Measurements from ENCODE around the gene DOLK.
A peak's percentile ranks its signal among the peaks of the same experiment; 100 is the strongest.

Gene DOLK

DNA sequence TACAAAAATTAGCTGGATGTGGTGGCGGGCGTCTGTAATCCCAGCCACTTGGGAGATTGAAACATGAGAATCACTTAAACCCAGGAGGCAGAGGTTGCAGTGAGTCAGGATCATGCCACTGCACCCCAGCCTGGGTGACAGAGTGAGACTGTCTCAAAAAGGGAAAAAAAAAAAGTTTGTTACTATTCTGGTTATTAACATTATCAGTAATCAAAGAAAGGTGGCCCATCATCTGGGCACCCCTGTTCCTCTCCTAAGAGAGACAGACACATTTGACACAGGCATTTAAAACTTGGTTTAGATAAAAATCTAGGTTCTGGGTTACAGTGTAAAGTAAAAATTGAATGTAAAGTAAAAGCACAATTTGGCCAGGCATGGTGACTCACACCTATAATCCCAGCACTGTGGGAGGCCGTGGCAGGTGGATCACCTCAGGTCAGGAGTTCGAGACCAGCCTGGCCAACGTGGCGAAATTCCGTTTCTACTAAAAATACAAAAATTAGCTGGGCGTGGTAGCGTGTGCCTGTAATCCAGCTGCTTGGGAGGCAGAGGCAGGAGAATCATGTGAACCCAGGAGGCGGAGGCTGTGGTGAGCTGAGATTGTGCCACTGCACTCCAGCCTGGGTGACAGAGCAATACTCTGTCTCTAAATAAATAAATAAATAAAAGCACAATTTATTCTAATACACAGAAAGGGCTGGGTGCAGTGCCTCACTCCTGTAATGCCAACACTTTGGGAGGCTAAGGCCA lies 43.4 kb downstream of the DOLK start:
- no peak for DNase-seq

DNA sequence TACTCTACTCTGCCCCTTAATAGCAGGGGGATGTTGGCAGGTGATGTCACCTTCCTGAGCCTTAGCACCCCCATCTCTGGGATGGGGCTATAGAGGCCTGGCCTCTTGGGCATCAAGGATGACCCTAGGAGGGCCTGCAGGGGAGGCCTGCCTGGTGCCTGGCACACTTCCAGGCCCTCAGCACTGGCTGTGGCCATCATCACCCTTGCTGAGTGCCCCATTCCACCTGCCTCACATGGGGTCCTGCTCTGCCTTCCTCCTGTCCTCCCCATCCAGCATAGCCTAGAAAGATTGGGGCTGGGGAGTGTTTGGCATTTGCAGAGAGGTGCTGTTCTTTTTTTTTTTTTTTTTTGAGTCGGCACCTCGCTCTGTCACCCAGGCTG lies 44.3 kb downstream of the DOLK start:
- DNase-seq: no peak

DNA sequence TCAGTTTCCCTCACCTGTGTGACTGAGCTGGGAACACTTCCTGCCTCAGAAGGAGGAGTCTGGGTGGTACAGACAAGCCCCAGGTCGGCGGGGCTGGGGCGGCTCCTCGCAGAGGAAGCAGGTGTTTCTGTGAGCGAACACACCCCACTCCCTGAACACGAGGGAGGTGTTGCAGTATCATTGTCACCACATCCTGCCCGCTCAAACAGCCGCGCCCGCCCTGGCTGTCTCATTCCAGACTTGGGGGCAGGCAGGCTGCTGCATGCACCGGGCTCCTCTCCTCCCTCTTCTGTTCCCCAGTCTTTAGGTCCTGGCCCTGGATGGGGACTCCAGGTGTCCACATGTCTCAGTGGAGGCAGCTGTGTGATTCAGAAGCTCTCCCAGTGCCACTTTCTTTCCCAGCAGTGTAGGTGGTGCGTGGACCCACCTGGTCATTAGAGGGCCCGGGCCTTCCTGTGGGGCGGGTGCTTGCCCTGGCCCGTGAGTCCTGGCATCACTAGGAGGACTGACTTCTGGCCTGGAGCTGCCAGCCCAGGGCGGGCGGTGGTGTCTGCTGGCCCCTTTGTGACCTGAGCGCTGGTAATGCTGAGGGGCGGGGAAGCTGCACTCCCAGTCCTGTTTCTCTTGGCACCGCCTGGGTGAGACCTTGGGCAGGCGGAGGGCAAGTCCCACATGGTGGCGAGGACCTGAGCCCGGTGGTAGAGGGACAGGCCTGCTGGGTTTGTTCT lies 44.9 kb downstream of the DOLK start:
- no peak for DNase-seq

DNA sequence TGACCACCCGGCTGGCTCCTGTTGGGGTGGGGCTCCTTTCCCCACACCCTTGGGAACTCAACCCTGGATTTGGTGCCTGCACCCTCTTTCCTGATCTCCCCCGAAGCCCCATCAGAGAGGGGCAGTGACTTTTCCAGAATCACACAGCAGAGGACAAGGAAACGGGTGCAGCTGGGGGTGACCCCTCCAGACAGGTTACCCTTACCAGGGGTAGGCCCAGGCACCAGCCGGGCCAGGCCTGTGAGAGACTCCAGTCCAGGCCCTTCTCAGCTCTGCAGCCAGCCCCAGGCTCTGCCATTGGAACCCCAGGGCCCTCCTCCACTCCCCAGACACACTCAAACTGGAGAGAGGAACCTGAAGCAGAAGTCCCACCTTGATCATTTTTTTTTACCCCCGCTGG lies 45.6 kb downstream of the DOLK start:
- DNase-seq: no peak

DNA sequence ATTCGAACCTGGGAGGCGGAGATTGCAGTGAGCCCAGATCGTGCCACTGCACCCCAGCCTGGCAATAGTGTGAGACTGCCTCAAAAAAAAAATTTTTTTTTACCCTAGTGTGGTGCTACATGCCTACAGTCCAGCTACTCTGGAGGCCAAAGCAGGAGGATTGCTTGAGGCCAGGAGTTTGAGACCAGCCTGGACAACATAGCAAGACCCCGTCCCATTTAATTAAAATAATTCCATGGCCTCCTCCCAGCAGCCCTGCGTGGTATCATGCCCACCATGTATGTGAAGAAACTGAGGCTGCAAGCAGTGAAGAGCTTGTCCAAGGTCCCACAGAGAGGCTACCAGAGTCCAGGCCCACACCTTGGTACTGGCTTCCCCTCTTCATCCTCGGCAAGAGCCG lies 46.0 kb downstream of the DOLK start:
- no peak for DNase-seq

DNA sequence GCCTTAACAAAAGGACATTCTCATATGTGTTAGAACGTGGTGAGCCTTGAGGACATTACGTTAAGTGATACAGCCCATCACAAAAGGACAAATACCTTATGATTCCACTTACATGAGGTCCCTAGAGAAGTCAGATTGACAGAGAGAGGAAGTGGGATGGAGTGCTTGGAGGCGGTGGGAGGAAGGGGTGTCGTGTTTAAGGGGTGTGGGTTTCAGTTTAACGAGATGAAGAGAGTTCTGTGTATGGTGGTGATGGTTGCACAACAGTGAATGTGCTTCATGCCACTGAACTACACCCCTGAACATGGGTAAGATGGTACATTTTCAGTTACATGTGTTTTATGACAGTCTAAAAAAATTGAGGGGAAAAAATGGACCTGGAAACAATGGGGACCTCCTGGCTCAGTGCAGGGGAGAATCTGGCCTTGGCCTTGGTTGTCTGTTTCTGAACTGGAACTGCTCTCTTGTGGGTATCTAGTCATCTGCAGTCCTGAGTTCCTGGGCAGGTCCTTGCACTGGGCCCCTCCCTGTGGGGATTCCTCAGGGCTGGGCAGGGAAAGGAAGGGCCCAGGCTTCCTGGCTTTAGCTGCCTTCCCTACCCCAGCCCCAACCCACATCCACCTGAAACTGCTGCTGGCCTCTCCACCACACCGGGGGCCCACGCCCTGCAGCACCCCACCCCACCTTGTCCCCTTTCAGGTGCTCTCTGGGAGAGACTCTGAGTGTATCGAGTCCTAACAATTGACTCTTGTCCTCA lies 47.7 kb downstream of the DOLK start:
- no peak for DNase-seq

DNA sequence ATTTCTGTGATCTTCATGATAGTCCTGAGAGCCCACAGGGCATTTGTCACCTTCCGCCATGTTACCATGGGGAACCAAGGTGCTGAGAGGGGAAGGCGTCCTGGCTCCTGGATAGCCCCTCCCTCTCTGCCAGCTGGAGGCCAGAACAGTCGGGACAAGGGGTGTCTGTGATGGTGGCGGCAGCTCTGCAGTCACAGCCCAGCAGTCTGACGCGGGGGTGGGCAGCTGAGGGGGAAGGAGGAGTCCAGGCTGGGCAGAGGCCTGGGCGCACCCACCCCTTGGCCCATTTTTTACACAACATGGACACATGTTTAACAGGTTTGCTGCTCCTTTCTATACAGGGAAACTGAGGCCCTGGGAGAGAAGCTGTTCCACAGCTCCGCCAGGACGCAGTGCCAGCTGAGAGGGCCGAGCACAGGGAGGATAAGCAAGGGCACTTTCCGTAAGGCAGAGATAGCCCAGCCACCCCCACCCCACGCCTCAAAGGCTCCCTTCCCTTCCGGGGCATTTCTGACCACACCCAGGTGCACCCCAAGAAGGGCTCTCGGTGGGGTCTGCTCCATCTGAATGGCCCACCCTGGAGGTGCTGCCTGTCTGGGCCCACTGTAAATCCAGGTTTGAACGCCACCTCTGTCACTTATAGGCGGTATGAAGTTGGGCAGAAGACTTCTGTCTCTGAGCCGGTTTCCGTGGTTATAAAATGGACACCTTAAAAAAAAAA lies 48.4 kb downstream of the DOLK start:
- DNase-seq: no peak

DNA sequence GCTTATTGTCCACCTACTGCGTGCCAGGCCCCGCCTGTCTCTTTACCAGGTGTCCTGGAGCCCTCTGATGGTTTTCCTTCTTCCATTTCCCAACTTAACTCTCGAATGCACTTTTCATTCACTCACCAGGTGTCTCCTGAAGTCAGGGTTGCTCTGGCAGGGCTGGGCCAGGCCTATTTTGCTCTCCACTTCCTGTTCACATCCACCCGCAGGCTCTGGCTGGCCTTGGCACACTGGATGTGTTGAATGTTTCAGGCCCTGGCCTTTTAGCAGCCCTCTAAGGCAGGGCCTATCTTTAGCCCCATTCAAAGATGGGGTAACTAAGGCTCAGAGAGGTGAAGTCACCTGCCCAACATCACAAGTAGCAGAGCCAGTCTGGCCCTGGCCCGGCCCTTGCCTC lies 49.0 kb downstream of the DOLK start:
- DNase-seq: no peak

DNA sequence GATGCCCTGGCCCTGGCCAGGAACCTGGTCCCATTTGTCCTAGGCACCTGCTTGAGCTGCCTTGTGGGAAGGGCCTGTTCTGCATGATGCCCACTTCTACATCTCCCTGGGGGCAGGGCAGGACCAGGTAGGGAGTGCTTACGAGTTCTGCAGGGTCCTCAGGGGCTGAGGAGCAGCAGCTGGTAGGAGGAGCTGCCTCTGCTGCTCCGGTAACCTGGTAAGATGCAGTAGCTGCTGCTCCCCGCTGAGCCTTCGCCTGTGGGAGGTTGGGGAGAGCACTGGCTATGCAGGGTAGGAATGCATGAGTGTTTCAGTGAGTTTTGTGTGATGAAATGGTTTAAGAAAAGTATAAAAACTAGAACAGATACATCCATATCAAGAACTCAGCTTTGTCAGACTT lies 51.8 kb downstream of the DOLK start:
- DNase-seq: peak; percentile 16

Measured in NCI-H2227 treated with DMSO at 0.1 percent for 48 hours (cell line).